Tibial nerve (tissue), 4 donors: ENCODE data around the gene RNF214. TPM values are rescaled to one million over a fixed set of nuclear protein-coding genes. Genes with fewer than 3 reads are reported as not detected.

Experiments used
- DNase-seq, 2 donors: peaks; one replicate each; pipeline ENCODE4 v3.0.0-alpha.2; 2019; ENCODE audit warnings: low spot score in 2 of 2
- H3K27ac ChIP-seq, 4 donors: fragments of 200-600 bp; sonication (generic) in 3 of 4; one replicate each; pipeline ENCODE4 v1.5.1; 2017 to 2019; ENCODE audit warnings: mild to moderate bottlenecking in 1 of 4
- H3K27me3 ChIP-seq, 2 donors: fragments of 200-600 bp; sonication (generic) in 1 of 2; one replicate each; pipeline versions ENCODE4 v1.5.1 to v1.6.0; 2017 to 2019
- H3K36me3 ChIP-seq, 3 donors: fragments of 200-600 bp; sonication (generic); one replicate each; pipeline ENCODE4 v1.5.1; 2018 to 2019
- H3K4me1 ChIP-seq, 4 donors: fragments of 200-600 bp; sonication (generic) in 3 of 4; one replicate each; pipeline ENCODE4 v1.5.1; 2017 to 2019
- H3K4me3 ChIP-seq, 4 donors: fragments of 200-600 bp; sonication (generic) in 3 of 4; one replicate each; pipeline ENCODE4 v1.5.1; 2017 to 2019; ENCODE audit warnings: mild to moderate bottlenecking in 1 of 4, moderate library complexity in 1 of 4
- H3K9me3 ChIP-seq, 4 donors: fragments of 200-600 bp; sonication (generic) in 3 of 4; one replicate each; pipeline ENCODE4 v1.5.1; 2017 to 2019
- CTCF ChIP-seq, 5 experiments: fragments of 200-600 bp in 3 of 5; fragments of 450-650 bp in 2 of 5; sonication (generic) in 3 of 5; IDR thresholded peaks; one replicate each; pipeline ENCODE4 v1.5.1; 2016 to 2019; ENCODE audit warnings: antibody characterized with exemption in 5 of 5, mild to moderate bottlenecking in 3 of 5, moderate library complexity in 2 of 5
- EP300 ChIP-seq, 2 donors: sonication (generic); formaldehyde crosslinking; IDR thresholded peaks; one replicate each; pipeline ENCODE4 v1.6.1; 2017; ENCODE audit warnings: antibody characterized with exemption in 2 of 2, mild to moderate bottlenecking in 1 of 2
- POLR2A ChIP-seq, 2 donors: fragments of 450-650 bp; IDR thresholded peaks; one replicate each; pipeline ENCODE4 v1.6.1; 2017; ENCODE audit warnings: antibody characterized with exemption in 2 of 2, mild to moderate bottlenecking in 2 of 2, moderate library complexity in 2 of 2
- WGBS, 2 donors: methylation state at CpG; one replicate each; pipeline ENCODE4 v1.1.5; 2018; 5-methylcytosine and 5-hydroxymethylcytosine counted together
- total RNA-seq, 4 donors: library from RNA; depleted of rRNA; stranded (reverse); fragments of >200 nt; gene quantifications; one replicate each; pipeline ENCODE4 v1.1.0, GENCODE V29; 2016

Gene RNF214
- total RNA-seq, 4 donors from 2014 or later = 10.8 to 16.6 (median 12.8) TPM

- H3K4me1 ChIP-seq = peaks cover 0 to 23% (median 4%) of the 10 kb centered on the region in 4 donors
- peak overlapping the region in 1 of 4 donors; percentile 51 for H3K27ac ChIP-seq
- peak overlapping the region in 1 of 4 donors; percentile 20 for H3K4me3 ChIP-seq
- DNase-seq = no peak
- H3K9me3 ChIP-seq = no peaks in the 10 kb centered on the region
- TF ChIP-seq EP300 (IDR thresholded peaks at IDR 0.05) = no peak
- no peak for TF ChIP-seq POLR2A (IDR thresholded peaks at IDR 0.05)
- no peak for TF ChIP-seq CTCF (IDR thresholded peaks at IDR 0.05)
- no peaks in the 10 kb centered on the region for H3K27me3 ChIP-seq
- H3K36me3 ChIP-seq = peaks cover 0 to 14% (median 0%) of the 10 kb centered on the region in 3 donors
- WGBS, 2 donors = 33 to 34% methylated on average over 5 of the region's 5 CpGs
These were observed 68.3 kb downstream of the RNF214 start for GRCh38 chr11:117300773-117301172.

- TF ChIP-seq POLR2A (IDR thresholded peaks at IDR 0.05) = no peak
- no peak for TF ChIP-seq EP300 (IDR thresholded peaks at IDR 0.05)
- no peak for TF ChIP-seq CTCF (IDR thresholded peaks at IDR 0.05)
- 84 to 93% methylated on average over 7 of the region's 7 CpGs for WGBS, 2 donors
These were observed 69.8 kb downstream of the RNF214 start for GRCh38 chr11:117302228-117302627.

GRCh38 chr11:117303101-117303500, 70.6 kb downstream of the RNF214 start:
- no peaks in the 10 kb centered on the region for H3K27me3 ChIP-seq
- no peak for TF ChIP-seq EP300 (IDR thresholded peaks at IDR 0.05)
- TF ChIP-seq CTCF (IDR thresholded peaks at IDR 0.05) = no peak
- TF ChIP-seq POLR2A (IDR thresholded peaks at IDR 0.05) = no peak
- whole genome bisulfite sequencing, 2 donors = 64 to 74% methylated on average over 4 of the region's 4 CpGs
- DNase-seq = no peak
- H3K9me3 ChIP-seq = no peaks in the 10 kb centered on the region
- H3K4me3 ChIP-seq = no peak overlapping the region
- H3K27ac ChIP-seq = no peak overlapping the region
- H3K36me3 ChIP-seq = peaks cover 0 to 21% (median 0%) of the 10 kb centered on the region in 3 donors
- peaks cover 0 to 23% (median 4%) of the 10 kb centered on the region in 4 donors for H3K4me1 ChIP-seq

More at GRCh38 chr11:117302228-117302627, 69.8 kb downstream of the RNF214 start:
- Histone ChIP-seq H3K4me3 (no peak overlapping the region), H3K36me3 (peaks cover 0 to 21% (median 0%) of the 10 kb centered on the region in 3 donors), H3K9me3 (no peaks in the 10 kb centered on the region), H3K4me1 (peaks cover 0 to 23% (median 4%) of the 10 kb centered on the region in 4 donors), H3K27me3 (no peaks in the 10 kb centered on the region), H3K27ac (no peak overlapping the region)
- no peak for DNase-seq

GRCh38 chr11:117303646-117304315, 71.3 kb downstream of the RNF214 start:
- no peak for DNase-seq
- Histone ChIP-seq H3K9me3 (no peaks in the 10 kb centered on the region), H3K27me3 (no peaks in the 10 kb centered on the region), H3K27ac (no peak overlapping the region), H3K4me1 (peaks cover 0 to 22% (median 4%) of the 10 kb centered on the region in 4 donors), H3K4me3 (no peak overlapping the region), H3K36me3 (peaks cover 0 to 21% (median 0%) of the 10 kb centered on the region in 3 donors)
- no peak for TF ChIP-seq POLR2A (IDR thresholded peaks at IDR 0.05)
- TF ChIP-seq CTCF (IDR thresholded peaks at IDR 0.05) = no peak
- no peak for TF ChIP-seq EP300 (IDR thresholded peaks at IDR 0.05)
- WGBS, 2 donors = 71 to 80% methylated on average over 5 of the region's 5 CpGs

GRCh38 chr11:117305145-117305544, 72.7 kb downstream of the RNF214 start:
- H3K36me3 ChIP-seq = peaks cover 0 to 22% (median 0%) of the 10 kb centered on the region in 3 donors
- DNase-seq = no peak
- H3K9me3 ChIP-seq = no peaks in the 10 kb centered on the region
- no peak overlapping the region for H3K27ac ChIP-seq
- TF ChIP-seq EP300 (IDR thresholded peaks at IDR 0.05) = no peak
- no peak for TF ChIP-seq CTCF (IDR thresholded peaks at IDR 0.05)
- H3K4me1 ChIP-seq = peaks cover 0 to 9% (median under 1%) of the 10 kb centered on the region in 4 donors
- H3K4me3 ChIP-seq = no peak overlapping the region
- no peaks in the 10 kb centered on the region for H3K27me3 ChIP-seq
- 82 to 86% methylated on average over 3 of the region's 3 CpGs for WGBS, 2 donors
